ENCODE measurements around the gene DAZAP1. TPM values are rescaled to one million over a fixed set of nuclear protein-coding genes. Genes with fewer than 3 reads are reported as not detected.

DAZAP1 gene
- polyA plus RNA-seq, 1 experiment: 38.3 TPM

DNA sequence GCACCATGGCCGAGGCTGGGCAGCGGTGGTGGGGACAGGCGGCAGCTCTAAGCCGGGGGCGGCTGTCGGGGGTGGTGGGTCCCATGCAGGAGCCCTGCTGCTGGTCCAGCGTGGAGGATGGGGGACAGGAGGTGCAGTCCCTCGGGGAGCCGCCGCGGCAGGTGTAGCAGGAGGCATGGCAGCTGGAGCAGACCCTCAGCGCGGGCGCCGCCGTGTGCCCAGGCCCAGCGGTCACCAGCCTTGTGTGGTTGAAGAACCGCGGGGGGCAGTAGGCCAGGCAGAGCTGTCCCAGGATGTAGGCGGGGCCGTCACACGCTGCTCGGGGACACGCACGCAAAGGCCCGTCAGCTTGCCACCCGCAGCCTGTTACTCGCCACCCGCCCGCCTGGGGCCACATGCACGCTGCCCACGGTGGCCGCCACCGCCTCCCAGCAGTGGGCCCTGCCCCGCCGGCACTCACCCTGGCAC, 74.5 kb downstream of the DAZAP1 start:
- POLR2A ChIA-PET: no interaction called here
- TF ChIP-seq, protein P1, sequence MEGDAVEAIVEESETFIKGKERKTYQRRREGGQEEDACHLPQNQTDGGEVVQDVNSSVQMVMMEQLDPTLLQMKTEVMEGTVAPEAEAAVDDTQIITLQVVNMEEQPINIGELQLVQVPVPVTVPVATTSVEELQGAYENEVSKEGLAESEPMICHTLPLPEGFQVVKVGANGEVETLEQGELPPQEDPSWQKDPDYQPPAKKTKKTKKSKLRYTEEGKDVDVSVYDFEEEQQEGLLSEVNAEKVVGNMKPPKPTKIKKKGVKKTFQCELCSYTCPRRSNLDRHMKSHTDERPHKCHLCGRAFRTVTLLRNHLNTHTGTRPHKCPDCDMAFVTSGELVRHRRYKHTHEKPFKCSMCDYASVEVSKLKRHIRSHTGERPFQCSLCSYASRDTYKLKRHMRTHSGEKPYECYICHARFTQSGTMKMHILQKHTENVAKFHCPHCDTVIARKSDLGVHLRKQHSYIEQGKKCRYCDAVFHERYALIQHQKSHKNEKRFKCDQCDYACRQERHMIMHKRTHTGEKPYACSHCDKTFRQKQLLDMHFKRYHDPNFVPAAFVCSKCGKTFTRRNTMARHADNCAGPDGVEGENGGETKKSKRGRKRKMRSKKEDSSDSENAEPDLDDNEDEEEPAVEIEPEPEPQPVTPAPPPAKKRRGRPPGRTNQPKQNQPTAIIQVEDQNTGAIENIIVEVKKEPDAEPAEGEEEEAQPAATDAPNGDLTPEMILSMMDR (IDR thresholded peaks at IDR 0.05; ENCODE audit: insufficient read depth, low read depth, low read length): no peak
- no peaks in the 10 kb centered on the region for H3K27me3 ChIP-seq (ENCODE audit: control insufficient read depth, insufficient read depth, low read length)
- 0 out of 2 replicates have a peak, but pooled peaks cover 1% of the 10 kb centered on the region for H3K36me3 ChIP-seq (ENCODE audit: control insufficient read depth, insufficient read depth, low read length)
- CTCF ChIA-PET: interaction anchor here (1.4 kb wide), 1 partner anchor 36 kb away, joined by 6 read pairs; no protein-coding TSS in a partner anchor
- no peak overlapping the region for H3K4me3 ChIP-seq (ENCODE audit: low read depth, low read length)
- DNase-seq (ENCODE audit: low read depth): no peak

DNA sequence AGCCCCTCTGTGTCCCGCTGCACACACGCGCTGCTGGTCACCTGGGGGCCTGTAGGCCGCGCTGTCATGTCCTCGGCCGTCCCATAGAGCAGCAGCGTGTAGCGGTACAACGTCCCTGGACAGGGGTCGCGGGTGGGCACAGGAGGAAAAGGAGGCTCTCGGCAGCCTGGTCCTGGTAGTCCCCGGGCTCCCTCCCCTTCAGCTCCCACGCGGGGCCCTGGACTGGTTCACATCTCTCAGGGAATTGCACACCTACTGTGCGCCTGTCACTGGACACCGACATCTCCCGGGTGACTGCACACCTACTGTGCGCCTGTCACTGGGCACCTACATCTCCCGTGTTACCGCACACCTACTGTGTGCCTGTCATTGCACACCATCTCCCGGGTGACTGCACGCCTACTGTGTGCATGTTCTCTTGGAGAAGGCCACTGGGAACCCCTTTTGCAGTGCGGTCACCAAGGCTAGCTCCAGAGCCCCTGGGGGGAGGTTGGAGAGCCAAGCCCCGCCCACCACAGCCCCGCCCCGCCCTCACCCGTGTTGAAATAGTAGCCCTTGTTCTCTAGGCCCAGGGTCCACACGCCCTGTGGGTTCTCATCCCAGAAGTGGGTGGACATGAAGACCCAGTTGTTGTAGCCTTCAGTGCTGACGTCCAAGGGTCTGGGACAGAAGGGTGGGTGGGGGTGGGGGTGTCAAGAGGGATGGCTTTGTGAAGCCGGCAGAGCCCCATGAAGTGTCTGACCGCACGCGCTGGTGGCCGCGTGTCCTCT, 75.2 kb downstream of the DAZAP1 start:
- no peak for DNase-seq (ENCODE audit: low read depth)
- CTCF ChIA-PET: interaction anchor here (1.4 kb wide), 1 partner anchor 37 kb away, joined by 6 read pairs; no protein-coding TSS in a partner anchor
- TF ChIP-seq, protein P1 (IDR thresholded peaks at IDR 0.05; ENCODE audit: insufficient read depth, low read depth, low read length): no peak
- no peaks in the 10 kb centered on the region for H3K36me3 ChIP-seq (ENCODE audit: control insufficient read depth, insufficient read depth, low read length)
- H3K27me3 ChIP-seq (ENCODE audit: control insufficient read depth, insufficient read depth, low read length): no peaks in the 10 kb centered on the region
- POLR2A ChIA-PET: no interaction called here
- H3K4me3 ChIP-seq (ENCODE audit: low read depth, low read length): no peak overlapping the region

DNA sequence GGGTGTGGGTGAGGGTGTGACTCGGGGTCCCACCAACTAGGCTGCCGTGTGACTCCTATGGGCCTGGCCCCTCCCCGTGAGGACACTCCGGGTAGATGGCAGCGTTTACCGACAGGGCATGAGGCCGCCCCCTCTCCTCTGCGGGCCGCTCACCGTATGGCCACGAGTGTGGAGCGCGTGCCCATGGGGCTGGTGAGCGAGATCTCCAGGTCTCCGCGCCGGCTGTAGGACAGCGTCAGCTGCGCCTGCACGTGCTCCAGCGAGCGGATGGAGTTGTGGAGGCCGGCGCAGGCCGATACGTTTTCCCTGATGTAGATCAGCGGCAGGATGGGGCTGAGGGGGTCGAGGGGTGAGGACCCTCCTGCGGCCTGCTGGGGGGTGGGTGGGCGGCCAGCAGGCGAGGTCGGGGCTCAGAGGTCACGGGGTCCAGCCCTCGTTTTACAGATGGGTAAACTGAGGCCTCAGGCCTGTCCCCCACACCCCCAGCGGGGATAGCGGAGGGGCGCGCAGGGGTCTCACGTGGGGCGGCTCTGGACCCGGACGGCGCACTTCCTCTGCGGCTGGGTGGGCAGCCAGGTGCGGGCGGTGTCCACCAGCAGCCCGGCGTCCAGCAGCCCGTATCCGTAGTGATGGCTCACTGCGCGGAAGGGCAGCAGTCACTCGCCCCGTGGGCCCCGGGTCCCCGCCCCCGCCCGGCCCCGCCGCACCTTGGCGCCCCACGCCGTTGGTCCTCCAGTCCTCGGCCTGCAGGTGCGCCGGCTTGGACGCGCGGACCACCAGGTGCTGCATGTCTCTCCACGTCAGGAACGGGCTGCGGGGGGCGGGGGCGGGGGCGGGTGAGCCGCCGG, 76.0 kb downstream of the DAZAP1 start:
- CTCF ChIA-PET: no interaction called here
- DNase-seq (ENCODE audit: low read depth): no peak

DNA sequence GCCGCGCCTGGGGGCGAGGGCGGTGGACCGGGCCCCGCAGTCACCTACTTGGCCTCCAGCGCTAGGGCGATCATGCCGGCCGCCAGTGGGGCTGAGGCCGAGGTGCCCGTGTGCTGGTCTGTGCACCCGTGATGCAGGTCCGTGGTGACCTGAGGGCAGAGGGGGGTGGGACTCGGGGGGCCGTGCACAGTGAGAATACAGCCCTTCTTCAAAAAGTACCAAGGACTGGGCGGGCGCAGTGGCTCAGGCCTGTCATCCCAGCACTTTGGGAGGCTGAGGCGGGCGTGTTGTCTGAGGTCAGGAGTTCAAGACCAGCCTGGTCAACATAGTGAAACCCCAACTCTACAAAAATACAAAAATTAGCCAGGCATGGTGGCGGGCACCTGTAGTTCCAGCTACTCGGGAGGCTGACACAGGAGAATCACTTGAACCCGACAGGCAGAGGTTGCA, 76.6 kb downstream of the DAZAP1 start:
- H3K36me3 ChIP-seq (ENCODE audit: control insufficient read depth, insufficient read depth, low read length): no peaks in the 10 kb centered on the region
- no peaks in the 10 kb centered on the region for H3K27me3 ChIP-seq (ENCODE audit: control insufficient read depth, insufficient read depth, low read length)
- TF ChIP-seq, protein P1 (IDR thresholded peaks at IDR 0.05; ENCODE audit: insufficient read depth, low read depth, low read length): no peak
- DNase-seq (ENCODE audit: low read depth): no peak
- no peak overlapping the region for H3K4me3 ChIP-seq (ENCODE audit: low read depth, low read length)
- CTCF ChIA-PET: no interaction called here
- POLR2A ChIA-PET: no interaction called here

More for the DNA sequence above, 76.0 kb downstream of the DAZAP1 start:
- TF ChIP-seq, protein P1 (IDR thresholded peaks at IDR 0.05; ENCODE audit: insufficient read depth, low read depth, low read length): no peak
- no peaks in the 10 kb centered on the region for H3K27me3 ChIP-seq (ENCODE audit: control insufficient read depth, insufficient read depth, low read length)
- no peaks in the 10 kb centered on the region for H3K36me3 ChIP-seq (ENCODE audit: control insufficient read depth, insufficient read depth, low read length)
- H3K4me3 ChIP-seq (ENCODE audit: low read depth, low read length): no peak overlapping the region
- POLR2A ChIA-PET: no interaction called here

Other genes starting within 250 kb of the DAZAP1 start
- gene SBNO2, start 233.3 kb upstream of the DAZAP1 start, polyA plus RNA-seq (2011; rRNA removed): 15.5 and 26.1 TPM in 2 replicates
- gene STK11, start 201.8 kb upstream of the DAZAP1 start, polyA plus RNA-seq (2011; rRNA removed): 26.3 and 33.6 TPM in 2 replicates
- gene CBARP, start 169.6 kb upstream of the DAZAP1 start, polyA plus RNA-seq (2011; rRNA removed): 0.97 and 1.6 TPM in 2 replicates
- 57.9 and 65.1 TPM in 2 replicates for gene ATP5F1D, start 165.8 kb upstream of the DAZAP1 start, polyA plus RNA-seq (2011; rRNA removed)
- gene MIDN, start 159.0 kb upstream of the DAZAP1 start, polyA plus RNA-seq (2011; rRNA removed): 6.9 and 8.4 TPM in 2 replicates
- 342 and 372 TPM in 2 replicates for gene CIRBP, start 138.3 kb upstream of the DAZAP1 start, polyA plus RNA-seq (2011; rRNA removed)
- gene FAM174C, start 132.1 kb upstream of the DAZAP1 start, polyA plus RNA-seq (2011; rRNA removed): 24.6 and 37.5 TPM in 2 replicates
- not detected in 2 replicates for gene EFNA2, start 121.7 kb upstream of the DAZAP1 start, polyA plus RNA-seq (2011; rRNA removed)
- 35.5 and 59.6 TPM in 2 replicates for gene NDUFS7, start 23.7 kb upstream of the DAZAP1 start, polyA plus RNA-seq (2011; rRNA removed)
- 26.9 and 43.7 TPM in 2 replicates for gene GAMT, start 6.0 kb upstream of the DAZAP1 start, polyA plus RNA-seq (2011; rRNA removed)
- gene RPS15, start 30.8 kb downstream of the DAZAP1 start, polyA plus RNA-seq (2011; rRNA removed): 854 and 1,597 TPM in 2 replicates
- gene APC2, start 42.5 kb downstream of the DAZAP1 start, polyA plus RNA-seq (2011; rRNA removed): 0.07 and 0.11 TPM in 2 replicates
- 23.9 and 32.6 TPM in 2 replicates for gene C19orf25, start 71.6 kb downstream of the DAZAP1 start, polyA plus RNA-seq (2011; rRNA removed)
- gene PCSK4, start 82.8 kb downstream of the DAZAP1 start, polyA plus RNA-seq (2011; rRNA removed): 0.59 and 1.3 TPM in 2 replicates
- 1.7 and 3.1 TPM in 2 replicates for gene REEP6, start 83.6 kb downstream of the DAZAP1 start, polyA plus RNA-seq (2011; rRNA removed)
- 15.0 and 21.5 TPM in 2 replicates for gene ADAMTSL5, start 105.4 kb downstream of the DAZAP1 start, polyA plus RNA-seq (2011; rRNA removed)
- not detected in 2 replicates for gene PLK5, start 116.5 kb downstream of the DAZAP1 start, polyA plus RNA-seq (2011; rRNA removed)
- 5.4 and 6.9 TPM in 2 replicates for gene MEX3D, start 160.7 kb downstream of the DAZAP1 start, polyA plus RNA-seq (2011; rRNA removed)
- gene MBD3, start 185.3 kb downstream of the DAZAP1 start, polyA plus RNA-seq (2011; rRNA removed): 38.9 and 53.4 TPM in 2 replicates
- 177 and 213 TPM in 2 replicates for gene UQCR11, start 197.9 kb downstream of the DAZAP1 start, polyA plus RNA-seq (2011; rRNA removed)
- 32.6 and 49.8 TPM in 2 replicates for gene TCF3, start 245.0 kb downstream of the DAZAP1 start, polyA plus RNA-seq (2011; rRNA removed)